Keratinocyte (primary cell): ENCODE data around the gene TBC1D19. TPM values are rescaled to one million over a fixed set of nuclear protein-coding genes. Genes with fewer than 3 reads are reported as not detected.
A peak's percentile ranks its signal among the peaks of the same experiment; 100 is the strongest.

ENCODE experiments used
- DNase-seq: peaks from one replicate; pipeline ENCODE4 v3.0.0-alpha.2; 2011; ENCODE audit warnings: low read depth, missing footprints, low spot score
- FAIRE-seq: peaks from 2 replicates; lab custom pipeline; 2011; peaks lifted over from hg19 to GRCh38; lab: Jason Lieb, UNC
- H2AFZ ChIP-seq: 2 replicates; pipeline ENCODE4 v1.6.0; 2012; ENCODE audit warnings: low read length, control low read depth, inconsistent platforms; ENCODE audit not compliant: control insufficient read depth
- H3K27ac ChIP-seq: 2 replicates; pipeline ENCODE4 v1.5.1; 2011; ENCODE audit warnings: low read length; ENCODE audit not compliant: control insufficient read depth, insufficient read depth
- H3K27me3 ChIP-seq: 3 replicates; pipeline ENCODE4 v1.6.0; 2011; ENCODE audit warnings: low read length; ENCODE audit not compliant: control insufficient read depth, insufficient read depth; ENCODE audit errors: extremely low read depth
- H3K36me3 ChIP-seq, 2 experiments: 2 replicates in 1 of 2; 3 replicates in 1 of 2; pipeline ENCODE4 v1.5.1; 2011; ENCODE audit warnings: low read length in 2 of 2, mild to moderate bottlenecking in 1 of 2; ENCODE audit not compliant: control insufficient read depth in 2 of 2, insufficient read depth in 2 of 2; ENCODE audit errors: extremely low read depth in 1 of 2
- H3K4me1 ChIP-seq: 3 replicates; pipeline ENCODE4 v1.5.1; 2011; ENCODE audit warnings: low read length; ENCODE audit not compliant: control insufficient read depth, insufficient read depth; ENCODE audit errors: extremely low read depth
- H3K4me2 ChIP-seq: 3 replicates; pipeline ENCODE4 v1.6.0; 2011; ENCODE audit warnings: low read depth, low read length; ENCODE audit not compliant: control insufficient read depth, insufficient read depth; ENCODE audit errors: extremely low read depth
- H3K4me3 ChIP-seq, 3 experiments: fragments of 200-600 bp in 1 of 3; sonication (generic) in 1 of 3; 2 replicates in 2 of 3; 3 replicates in 1 of 3; pipeline ENCODE4 v1.5.1; 2011 to 2016; ENCODE audit warnings: low read length in 3 of 3, mild to moderate bottlenecking in 3 of 3, control low read depth in 2 of 3, inconsistent platforms in 1 of 3, low read depth in 1 of 3, mixed read lengths in 1 of 3, mixed run types in 1 of 3, moderate library complexity in 1 of 3; ENCODE audit not compliant: control insufficient read depth in 2 of 3, insufficient read depth in 2 of 3; ENCODE audit errors: extremely low read depth in 1 of 3
- H3K79me2 ChIP-seq: 2 replicates; pipeline ENCODE4 v1.6.0; 2012; ENCODE audit warnings: low read length; ENCODE audit not compliant: control insufficient read depth, insufficient read depth
- H3K9ac ChIP-seq: 3 replicates; pipeline ENCODE4 v1.6.0; 2011; ENCODE audit warnings: low read length; ENCODE audit not compliant: control insufficient read depth, insufficient read depth; ENCODE audit errors: extremely low read depth
- H3K9me1 ChIP-seq: 3 replicates; pipeline ENCODE4 v1.6.0; 2011; ENCODE audit warnings: low read length; ENCODE audit not compliant: control insufficient read depth, insufficient read depth; ENCODE audit errors: extremely low read depth
- H3K9me3 ChIP-seq: 2 replicates; pipeline ENCODE4 v1.5.1; 2012; ENCODE audit warnings: low read depth, low read length; ENCODE audit not compliant: control insufficient read depth
- H4K20me1 ChIP-seq: 3 replicates; pipeline ENCODE4 v1.6.0; 2011; ENCODE audit warnings: low read length; ENCODE audit not compliant: control insufficient read depth, insufficient read depth; ENCODE audit errors: extremely low read depth
- EZH2 ChIP-seq: IDR thresholded peaks from one replicate; pipeline ENCODE4 v1.6.1; 2012; ENCODE audit warnings: inconsistent platforms, mild to moderate bottlenecking, low read length, moderate library complexity
- dilution Hi-C: fragments of 300-500 bp; cut with MboI; formaldehyde crosslinking; loops from one replicate; pipeline ENCODE4 v1.7.0; 2020; ENCODE audit warnings: low sequenced_read_pairs; ENCODE audit not compliant: extremely low pct_ligation_motif_present
- polyA plus RNA-seq, 5 experiments: library from polyadenylated mRNA; depleted of rRNA in 3 of 5; stranded (reverse) in 3 of 5; stranded (forward) in 1 of 5; unstranded in 1 of 5; fragments of >200 nt; gene quantifications; 1 replicate in 1 of 5; 2 replicates in 3 of 5; 3 replicates in 1 of 5; pipeline versions ENCODE4 v1.2.1 to v1.2.3, GENCODE V29; 2011 to 2012; ENCODE audit warnings: missing spikeins in 2 of 5, low read depth in 1 of 5, low replicate concordance in 1 of 5
- TF ChIP-seq, protein P1 (sequence below), 3 experiments: IDR thresholded peaks in 1 of 3; conservative IDR thresholded peaks in 1 of 3; optimal IDR thresholded peaks in 1 of 3; 2 replicates in 2 of 3; 3 replicates in 1 of 3; pipeline versions ENCODE3 to v1.5.1; 2011; ENCODE audit warnings: low read length in 3 of 3, mild to moderate bottlenecking in 3 of 3, moderate library complexity in 2 of 3, control low read depth in 1 of 3, inconsistent platforms in 1 of 3; ENCODE audit not compliant: insufficient read depth in 2 of 3; ENCODE audit errors: extremely low read depth in 1 of 3

Gene TBC1D19
- polyA plus RNA-seq, 1 donor (not counting 4 experiments of a cell fraction or from before 2014, with no cell fraction given) = 11.3 TPM

DNA sequence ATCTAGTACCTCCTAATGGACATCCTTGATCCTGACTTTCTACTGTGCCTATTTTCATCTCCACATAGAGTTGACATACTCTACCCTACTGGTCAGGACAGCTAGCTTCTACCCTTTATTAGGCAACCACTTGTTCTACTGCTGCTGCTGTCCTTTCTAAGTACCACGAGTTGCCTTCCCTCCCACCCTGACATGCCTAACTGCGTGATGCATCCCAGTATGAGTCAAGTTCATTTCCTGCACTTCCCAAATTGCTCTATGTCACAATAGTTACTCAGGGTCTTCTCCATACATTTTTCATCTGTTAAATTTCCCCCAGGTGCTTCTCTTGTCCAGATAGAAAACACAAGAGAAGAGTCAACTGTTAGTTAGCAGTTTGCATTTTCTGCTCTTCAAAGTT lies 133.4 kb downstream of the TBC1D19 start:
- peak; percentile 72 for FAIRE-seq
- dilution Hi-C loops = no loop called here

DNA sequence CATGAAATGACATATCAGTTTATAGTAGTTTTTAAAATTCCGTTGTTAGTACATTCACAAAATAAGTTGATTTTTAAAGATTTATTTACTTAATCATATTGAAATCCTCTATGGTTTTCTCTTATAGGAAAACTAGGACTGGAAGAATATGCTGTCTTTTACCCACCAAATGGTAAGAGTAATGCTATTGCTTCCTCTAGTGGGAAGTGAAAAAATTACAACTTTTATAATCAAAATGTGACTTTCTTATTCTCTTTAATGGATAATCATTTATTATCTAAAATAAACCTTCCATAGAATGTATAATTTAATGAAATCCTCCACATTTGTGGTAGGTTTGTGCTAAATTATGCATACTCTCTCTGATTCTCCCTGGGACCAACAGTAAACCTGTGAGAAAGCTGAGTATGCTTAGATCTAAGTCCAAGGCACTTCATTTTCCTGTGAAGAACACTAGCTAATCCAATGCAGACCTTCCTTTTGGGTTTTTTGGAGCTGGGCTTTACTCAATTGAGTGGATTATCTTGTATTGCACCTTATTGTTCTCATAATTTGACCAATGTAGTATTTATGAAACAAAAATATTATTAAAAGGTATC lies 136.2 kb downstream of the TBC1D19 start:
- no peaks in the 10 kb centered on the region for H3K9me3 ChIP-seq
- no peak for FAIRE-seq

More for the DNA sequence above, 133.4 kb downstream of the TBC1D19 start:
- Histone ChIP-seq H3K79me2 (no peaks in the 10 kb centered on the region), H3K9me3 (no peaks in the 10 kb centered on the region), H3K9me1 (no peaks in the 10 kb centered on the region), H2AFZ (no peak overlapping the region), H3K9ac (no peak overlapping the region), H3K27ac (peak overlapping the region; percentile 3), H3K4me3 (no peak overlapping the region), H4K20me1 (no peaks in the 10 kb centered on the region), H3K4me2 (peak overlapping the region; percentile 23), H3K36me3 (no peaks in the 10 kb centered on the region), H3K27me3 (no peaks in the 10 kb centered on the region), H3K4me1 (peaks cover 14% of the 10 kb centered on the region)
- no peak for DNase-seq
- no peak for TF ChIP-seq EZH2
- TF ChIP-seq, protein P1, sequence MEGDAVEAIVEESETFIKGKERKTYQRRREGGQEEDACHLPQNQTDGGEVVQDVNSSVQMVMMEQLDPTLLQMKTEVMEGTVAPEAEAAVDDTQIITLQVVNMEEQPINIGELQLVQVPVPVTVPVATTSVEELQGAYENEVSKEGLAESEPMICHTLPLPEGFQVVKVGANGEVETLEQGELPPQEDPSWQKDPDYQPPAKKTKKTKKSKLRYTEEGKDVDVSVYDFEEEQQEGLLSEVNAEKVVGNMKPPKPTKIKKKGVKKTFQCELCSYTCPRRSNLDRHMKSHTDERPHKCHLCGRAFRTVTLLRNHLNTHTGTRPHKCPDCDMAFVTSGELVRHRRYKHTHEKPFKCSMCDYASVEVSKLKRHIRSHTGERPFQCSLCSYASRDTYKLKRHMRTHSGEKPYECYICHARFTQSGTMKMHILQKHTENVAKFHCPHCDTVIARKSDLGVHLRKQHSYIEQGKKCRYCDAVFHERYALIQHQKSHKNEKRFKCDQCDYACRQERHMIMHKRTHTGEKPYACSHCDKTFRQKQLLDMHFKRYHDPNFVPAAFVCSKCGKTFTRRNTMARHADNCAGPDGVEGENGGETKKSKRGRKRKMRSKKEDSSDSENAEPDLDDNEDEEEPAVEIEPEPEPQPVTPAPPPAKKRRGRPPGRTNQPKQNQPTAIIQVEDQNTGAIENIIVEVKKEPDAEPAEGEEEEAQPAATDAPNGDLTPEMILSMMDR (optimal IDR thresholded peaks at IDR 0.05 in 1 of 3, IDR thresholded peaks at IDR 0.05 in 1 of 3, conservative IDR thresholded peaks at IDR 0.05 in 1 of 3; ENCODE audit: extremely low read depth in 1 of 3, insufficient read depth in 2 of 3, low read length in 3 of 3) = no peak

More for the DNA sequence above, 136.2 kb downstream of the TBC1D19 start:
- dilution Hi-C loops = no loop called here
- H3K9me1 ChIP-seq = no peaks in the 10 kb centered on the region
- H3K79me2 ChIP-seq = no peaks in the 10 kb centered on the region
- H3K9ac ChIP-seq = no peak overlapping the region
- no peaks in the 10 kb centered on the region for H3K36me3 ChIP-seq
- H3K27ac ChIP-seq = no peak overlapping the region
- no peaks in the 10 kb centered on the region for H4K20me1 ChIP-seq
- H3K4me2 ChIP-seq = no peak overlapping the region
- peaks cover 10% of the 10 kb centered on the region for H3K4me1 ChIP-seq
- no peak for TF ChIP-seq EZH2
- TF ChIP-seq, protein P1 (optimal IDR thresholded peaks at IDR 0.05 in 1 of 3, IDR thresholded peaks at IDR 0.05 in 1 of 3, conservative IDR thresholded peaks at IDR 0.05 in 1 of 3; ENCODE audit: extremely low read depth in 1 of 3, insufficient read depth in 2 of 3, low read length in 3 of 3) = peak in 2 of 3 experiments; percentile 39 to 44
- H3K27me3 ChIP-seq = no peaks in the 10 kb centered on the region
- no peak for DNase-seq
- H2AFZ ChIP-seq = no peak overlapping the region
- no peak overlapping the region for H3K4me3 ChIP-seq
